HepG2 (cell line): ENCODE results near the gene ANKRA2. TPM values are rescaled to one million over a fixed set of nuclear protein-coding genes. Genes with fewer than 3 reads are reported as not detected.

ENCODE experiments used
- ARID5B ChIP-seq: IDR thresholded peaks from 2 replicates; pipeline ENCODE4 v1.4.0; 2020; ENCODE audit warnings: mild to moderate bottlenecking, missing genetic modification reagents
- CENPT ChIP-seq: sonication (generic); formaldehyde crosslinking; IDR thresholded peaks from 2 replicates; pipeline ENCODE4 v1.8.0; 2022; ENCODE audit warnings: low read depth, mild to moderate bottlenecking, moderate library complexity, missing genetic modification reagents
- CREB1 ChIP-seq, 2 experiments: fragments of 450-650 bp in 1 of 2; IDR thresholded peaks; 2 replicates each; pipeline ENCODE4 v1.6.1; 2016 to 2017; ENCODE audit warnings: control low read depth in 1 of 2, mild to moderate bottlenecking in 1 of 2, missing compliant biosample characterization in 1 of 2, missing genetic modification characterization in 1 of 2
- DDIT3 ChIP-seq: sonication (generic); formaldehyde crosslinking; IDR thresholded peaks from 2 replicates; pipeline ENCODE4 v1.4.0; 2020; ENCODE audit warnings: mild to moderate bottlenecking, missing genetic modification reagents
- E2F2 ChIP-seq: sonication (generic); formaldehyde crosslinking; IDR thresholded peaks from 2 replicates; pipeline ENCODE4 v1.4.0; 2020; ENCODE audit warnings: missing genetic modification reagents, borderline replicate concordance
- MAFF ChIP-seq: IDR thresholded peaks from 2 replicates; pipeline ENCODE4 v1.6.1; 2011; ENCODE audit warnings: low read depth, low read length, improper control_type of control experiment
- PAX8 ChIP-seq: sonication (generic); formaldehyde crosslinking; IDR thresholded peaks from 2 replicates; pipeline ENCODE4 v1.8.0; 2022; ENCODE audit warnings: mild to moderate bottlenecking, missing genetic modification reagents, borderline replicate concordance
- RFX5 ChIP-seq: IDR thresholded peaks from 2 replicates; pipeline ENCODE4 v1.6.1; 2011; ENCODE audit warnings: low read depth, low read length, improper control_type of control experiment
- SIN3A ChIP-seq: IDR thresholded peaks from 2 replicates; pipeline ENCODE4 v1.6.1; 2011; ENCODE audit warnings: low read depth, mild to moderate bottlenecking, control low read depth, low read length, borderline replicate concordance
- SOX13 ChIP-seq, 3 experiments: fragments of 450-650 bp in 1 of 3; sonication (generic) in 1 of 3; formaldehyde crosslinking in 1 of 3; IDR thresholded peaks in 2 of 3; conservative IDR thresholded peaks in 1 of 3; 2 replicates each; pipeline versions ENCODE4 v1.5.0 to v1.6.1; 2016 to 2020; ENCODE audit warnings: antibody characterized with exemption in 1 of 3, mild to moderate bottlenecking in 1 of 3, missing compliant biosample characterization in 1 of 3, missing genetic modification reagents in 1 of 3, moderate library complexity in 1 of 3
- TFE3 ChIP-seq: IDR thresholded peaks from 2 replicates; pipeline ENCODE4 v1.6.1; 2016
- TOPORS ChIP-seq: sonication (generic); formaldehyde crosslinking; IDR thresholded peaks from 2 replicates; pipeline ENCODE4 v1.8.0; 2023; ENCODE audit warnings: mild to moderate bottlenecking, missing genetic modification reagents
- ZBTB1 ChIP-seq: sonication (generic); formaldehyde crosslinking; IDR thresholded peaks from 2 replicates; pipeline ENCODE4 v1.4.0; 2020; ENCODE audit warnings: missing genetic modification reagents, borderline replicate concordance
- ZGPAT ChIP-seq: IDR thresholded peaks from 2 replicates; pipeline ENCODE4 v1.6.1; 2016; ENCODE audit warnings: mild to moderate bottlenecking
- ZNF275 ChIP-seq: sonication (generic); formaldehyde crosslinking; IDR thresholded peaks from 2 replicates; pipeline ENCODE4 v1.8.0; 2022; ENCODE audit warnings: missing genetic modification reagents, mild to moderate bottlenecking, inconsistent platforms, borderline replicate concordance
- ZNF430 ChIP-seq: sonication (generic); formaldehyde crosslinking; IDR thresholded peaks from 2 replicates; pipeline ENCODE4 v1.9.0; 2021; ENCODE audit warnings: mild to moderate bottlenecking, missing genetic modification reagents
- ZNF703 ChIP-seq: sonication (generic); formaldehyde crosslinking; IDR thresholded peaks from 2 replicates; pipeline ENCODE4 v1.5.1; 2020; ENCODE audit warnings: missing genetic modification reagents, mild to moderate bottlenecking, moderate library complexity, borderline replicate concordance
- polyA plus RNA-seq, 8 experiments: library from polyadenylated mRNA; depleted of rRNA in 3 of 8; stranded (reverse) in 7 of 8; unstranded in 1 of 8; fragments of >200 nt; fragmentation: Illumina TruSeq in 4 of 8; extraction: Trizol in 4 of 8; gene quantifications; 2 replicates each; pipeline versions ENCODE4 v1.2.1 to v1.2.3, GENCODE V29; 2011 to 2016; ENCODE audit warnings: low read depth in 4 of 8, missing spikeins in 1 of 8, mixed read lengths in 1 of 8; ENCODE audit not compliant: insufficient read depth in 1 of 8
- total RNA-seq, 5 experiments: library from RNA; depleted of rRNA; stranded (reverse); fragments of >200 nt; fragmentation: Illumina TruSeq; extraction: Trizol; gene quantifications; 2 replicates each; pipeline ENCODE4 v1.2.3, GENCODE V29; 2016; ENCODE audit warnings: low read depth in 1 of 5

ANKRA2 gene
- total and polyA plus RNA-seq, 2 of the 13 experiments (the other 11 are each of a cell fraction or from before 2014, with no cell fraction given), result 23.6 to 33.6 TPM

GRCh38 chr5:73605223-73606087 is 40.0 kb upstream of the ANKRA2 start (continued):
- TF ChIP-seq SIN3A (no peak), CREB1 (IDR thresholded peaks at IDR 0.05) (no peak), CREB1 (CRISPR knock-in tag; IDR thresholded peaks at IDR 0.05) (no peak), TFE3 (peak; percentile 43; the same call in 1 of the 2 replicates), RFX5 (no peak), ZGPAT (CRISPR knock-in tag) (peak; percentile 59; the same call in 1 of the 2 replicates), TOPORS (CRISPR knock-in tag) (no peak), ZBTB1 (CRISPR knock-in tag) (no peak), ZNF430 (no peak), ARID5B (CRISPR knock-in tag) (peak; percentile 90), E2F2 (CRISPR knock-in tag) (no peak), ZNF275 (CRISPR knock-in tag) (no peak), DDIT3 (no peak), CENPT (no peak), MAFF (peak; percentile 3; the same call in 1 of the 2 replicates), SOX13 (IDR thresholded peaks at IDR 0.05) (no peak), SOX13 (CRISPR knock-in tag; conservative IDR thresholded peaks at IDR 0.05 in 1 of 2, IDR thresholded peaks at IDR 0.05 in 1 of 2) (peak in 1 of 2 experiments; percentile 58; a peak in 1 of 4 replicates), ZNF703 (no peak), PAX8 (CRISPR knock-in tag) (no peak)
